Measurements from ENCODE around the gene CIAO3.
"Not testable (repeated sequence)": the region's sequence is repeated elsewhere in the genome, so short reads cannot be mapped to it uniquely, and the experiment has no call there.

Gene CIAO3

DNA sequence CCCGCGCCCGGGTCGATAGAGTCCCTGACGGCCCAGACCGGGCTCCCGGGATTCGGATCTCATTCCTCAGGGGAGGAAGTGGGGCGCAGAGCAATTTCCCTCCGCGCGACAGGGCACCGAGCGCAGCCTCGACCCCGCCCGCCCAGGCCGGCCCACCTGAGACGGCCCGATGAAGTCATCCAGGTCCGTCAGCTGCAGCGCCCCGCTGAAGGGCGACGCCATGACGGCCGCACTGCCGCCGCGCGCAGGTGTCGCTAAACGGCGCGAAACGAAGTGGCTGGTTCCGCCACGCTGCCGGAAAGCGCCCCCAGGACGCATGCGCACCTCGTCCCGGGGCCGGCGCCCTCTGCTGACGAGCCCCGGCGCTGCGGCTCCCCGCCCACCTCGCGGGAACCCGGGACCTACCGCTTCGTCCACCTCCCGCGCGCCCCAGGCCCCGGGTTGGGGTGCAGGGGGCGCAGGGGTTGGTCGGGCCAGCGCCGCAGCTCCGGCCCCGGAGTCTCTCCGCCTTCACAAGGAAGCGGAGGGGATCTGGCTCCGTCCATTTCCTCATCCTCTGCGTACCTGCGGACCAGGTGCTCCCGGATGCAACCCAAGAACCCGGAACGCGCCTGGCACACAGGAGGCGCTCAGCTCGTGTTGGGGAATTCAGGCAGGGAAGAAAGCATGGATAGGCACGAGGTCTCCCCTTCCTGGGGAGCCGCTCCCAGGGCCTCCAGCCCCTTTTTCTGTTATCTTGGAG, at the start of gene CIAO3:
Gene CIAO3, minus strand, starts transcription at position 234 of the 742 bp plus-strand sequence. Its CDS starts 12 bp downstream, at position 222.
- DNase-seq, result peak; percentile 93

DNA sequence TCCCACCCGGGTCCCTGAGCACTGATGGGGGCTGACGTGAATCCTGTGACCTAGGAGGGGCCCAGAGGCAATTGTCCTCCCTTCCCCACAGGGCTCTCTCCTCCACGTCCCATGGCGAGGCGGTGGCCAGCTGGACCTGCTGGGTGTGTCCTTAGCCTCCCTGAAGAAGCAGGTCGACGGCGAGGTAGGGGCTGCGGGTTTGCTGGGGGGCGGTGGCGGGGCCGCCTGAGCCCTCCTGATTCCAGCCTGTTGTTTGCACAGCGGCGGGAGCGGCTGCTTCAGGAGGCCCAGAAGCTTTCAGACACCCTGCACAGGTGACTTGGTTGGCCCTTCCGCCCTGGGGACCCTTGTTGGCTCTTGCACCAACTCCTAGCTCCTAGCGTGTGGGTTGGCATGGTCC, 49.3 kb upstream of the CIAO3 start:
- DNase-seq, result no peak

DNA sequence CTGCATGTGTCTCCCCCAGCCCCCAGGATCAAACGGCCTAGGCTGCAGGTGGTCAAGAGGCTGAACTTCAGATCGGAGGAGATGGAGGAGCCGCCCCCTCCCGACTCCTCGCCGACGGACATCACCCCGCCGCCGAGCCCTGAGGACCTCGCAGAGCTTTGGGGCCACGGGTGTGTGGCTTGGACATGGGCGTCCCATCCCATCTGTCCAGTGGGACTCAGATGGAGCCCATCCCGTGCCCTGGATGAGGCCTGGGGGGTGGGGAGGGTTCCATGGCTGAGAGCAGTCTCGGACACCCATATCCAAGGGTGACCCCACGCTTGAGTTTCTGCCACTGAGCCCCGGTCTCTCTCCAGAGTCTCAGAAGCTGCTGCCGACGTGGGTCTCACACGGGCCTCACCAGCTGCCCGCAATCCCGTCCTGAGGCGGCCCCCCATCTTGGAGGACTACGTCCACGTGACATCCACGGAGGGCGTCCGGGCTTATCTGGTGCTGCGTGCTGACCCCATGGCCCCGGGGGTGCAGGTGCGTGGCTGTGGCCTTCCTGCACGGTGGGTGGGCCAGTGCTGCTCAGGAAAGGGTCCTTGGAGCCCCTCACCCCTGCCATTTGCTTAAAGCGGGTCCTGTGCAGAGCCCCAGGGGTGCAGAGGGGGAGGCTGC, 48.5 kb upstream of the CIAO3 start:
- DNase-seq, result no peak

DNA sequence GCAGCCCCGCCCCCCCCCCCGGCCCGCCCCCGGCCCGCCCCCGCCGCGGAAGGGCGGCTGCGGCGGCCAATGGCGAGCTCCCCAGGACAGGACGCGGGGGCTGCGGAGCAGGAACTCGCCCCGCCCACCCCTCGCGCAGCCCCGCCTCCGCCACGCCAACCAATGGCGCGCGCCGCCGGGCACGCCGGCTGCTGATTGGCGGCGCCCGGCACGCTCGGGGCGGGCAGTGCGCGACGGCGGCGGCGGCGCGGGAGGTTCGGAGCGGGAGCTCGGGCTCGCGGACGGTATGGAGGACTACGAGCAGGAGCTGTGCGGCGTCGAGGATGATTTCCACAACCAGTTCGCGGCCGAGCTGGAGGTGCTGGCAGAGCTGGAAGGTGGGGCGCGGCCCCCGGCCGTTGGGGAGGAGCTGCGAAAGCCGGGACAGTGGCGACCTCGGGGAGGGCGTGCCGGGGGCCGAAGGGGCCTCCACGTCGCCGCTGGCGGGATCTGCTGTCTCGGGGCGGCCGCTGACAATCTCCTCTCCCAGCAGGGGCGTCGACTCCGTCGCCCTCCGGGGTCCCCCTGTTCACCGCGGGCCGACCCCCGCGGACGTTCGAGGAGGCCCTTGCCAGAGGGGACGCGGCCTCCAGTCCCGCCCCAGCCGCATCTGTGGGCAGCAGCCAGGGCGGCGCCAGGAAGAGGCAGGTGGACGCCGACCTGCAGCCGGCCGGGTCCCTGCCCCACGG, 47.8 kb upstream of the CIAO3 start, which contains the start of gene CHTF18:
Gene CHTF18, plus strand, starts transcription at position 222 of the 728 bp plus-strand sequence. Its CDS starts 65 bp downstream, at position 287.
- peak; percentile 93 for DNase-seq

DNA sequence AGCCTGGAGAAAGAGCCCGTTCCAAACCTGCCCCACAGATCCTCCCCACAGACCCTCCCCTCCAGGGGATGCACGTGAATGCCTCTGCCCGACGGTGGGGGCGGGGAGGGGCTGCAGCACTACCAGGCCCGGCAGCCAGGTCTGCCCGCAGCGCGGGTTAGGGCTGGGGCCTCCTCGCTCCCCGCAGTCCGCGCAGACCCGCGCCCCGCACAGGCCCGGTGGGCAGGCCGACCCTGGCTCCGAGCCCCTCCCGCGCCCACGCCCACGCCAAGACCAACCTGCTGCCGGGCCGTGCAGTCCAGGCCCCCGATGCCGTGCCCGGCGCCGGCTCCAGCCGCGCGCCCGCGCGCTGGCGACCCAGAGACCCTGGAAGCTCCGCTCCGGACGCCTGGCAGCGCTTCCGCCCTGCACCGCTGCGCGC, 47.2 kb upstream of the CIAO3 start, which contains the start of gene RPUSD1:
Gene RPUSD1, minus strand, starts transcription at position 404 of the 421 bp plus-strand sequence. CDS start 644 bp downstream, outside the sequence.
- no peak for DNase-seq

DNA sequence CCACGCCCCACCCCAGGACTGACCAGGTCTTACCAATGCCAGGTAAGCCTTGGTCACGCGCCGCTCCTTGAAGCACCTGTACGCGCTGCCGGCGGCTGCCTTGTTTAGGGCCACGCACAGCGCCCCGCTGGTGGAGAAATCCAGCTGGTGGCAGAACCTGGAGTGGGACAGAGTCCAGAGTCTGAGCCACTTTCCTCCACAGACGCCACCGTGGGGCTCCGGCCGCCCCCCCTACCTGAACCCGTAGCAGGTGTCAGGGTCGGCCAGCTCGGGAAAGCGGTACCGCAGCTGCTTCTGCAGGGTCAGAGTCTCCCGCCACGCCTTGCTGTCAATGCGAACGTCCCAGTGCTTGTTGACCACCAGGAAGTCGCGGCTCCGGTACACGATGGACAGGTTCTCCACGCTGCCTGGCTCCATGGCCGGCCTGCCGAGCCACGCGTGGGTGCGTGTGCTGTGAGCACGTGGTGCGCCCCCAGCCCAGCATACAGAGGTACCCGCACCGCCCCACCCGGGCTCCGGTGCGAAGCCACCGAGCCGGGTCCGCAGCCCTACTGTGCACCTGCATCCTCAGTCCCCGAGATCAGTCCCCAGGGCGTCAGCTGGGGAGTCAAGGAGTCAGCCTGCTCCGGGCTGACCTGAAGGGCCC, 46.6 kb upstream of the CIAO3 start:
- peak; percentile 57 for DNase-seq

DNA sequence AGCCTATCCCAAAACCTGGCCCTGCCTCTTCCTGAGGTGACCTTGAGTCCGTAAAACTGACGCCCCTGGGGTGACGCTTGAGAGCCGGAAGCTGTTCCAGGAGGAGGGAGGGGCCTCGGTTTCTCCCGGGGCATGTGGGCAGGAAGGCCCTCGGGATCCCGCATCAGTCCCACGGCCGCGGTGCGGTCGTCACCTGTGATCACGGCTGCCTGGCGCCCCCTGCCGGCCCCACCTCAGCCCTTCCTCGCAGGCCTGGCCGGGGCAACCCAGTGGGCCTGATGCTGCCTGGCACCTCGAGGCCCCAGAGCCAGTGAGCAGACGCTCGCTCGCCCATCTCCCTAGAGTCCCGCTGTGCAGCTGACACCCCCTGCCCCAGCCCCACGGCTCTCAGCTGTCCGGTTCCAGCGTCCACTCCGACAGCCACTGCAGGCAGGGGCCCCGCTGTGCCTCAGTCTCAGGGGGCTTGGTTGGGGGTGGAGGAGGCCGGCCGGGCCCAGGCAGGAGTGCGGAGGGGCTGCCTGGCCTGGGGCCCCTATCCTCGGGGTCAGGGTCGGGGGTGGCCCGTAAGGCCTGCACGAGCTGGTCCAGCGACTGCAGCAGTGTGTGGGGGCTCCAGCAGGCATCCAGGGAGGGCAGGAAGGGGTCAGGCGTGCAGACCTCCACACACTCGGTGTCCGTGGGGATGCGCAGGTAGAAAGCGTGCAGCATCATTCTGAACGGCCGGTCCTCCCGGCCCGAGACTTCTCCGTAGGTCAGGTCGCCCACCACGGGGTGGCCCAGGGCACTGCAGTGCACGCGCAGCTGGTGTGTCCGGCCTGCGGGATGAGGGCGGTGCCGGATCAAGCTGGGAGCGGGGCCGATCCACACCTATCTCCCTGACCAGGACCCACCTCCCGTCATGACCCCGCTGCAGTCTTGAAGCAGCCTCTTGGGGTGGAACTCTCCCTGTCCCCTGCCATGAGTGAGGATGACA, 45.1 kb upstream of the CIAO3 start:
- peak; percentile 84 for DNase-seq

DNA sequence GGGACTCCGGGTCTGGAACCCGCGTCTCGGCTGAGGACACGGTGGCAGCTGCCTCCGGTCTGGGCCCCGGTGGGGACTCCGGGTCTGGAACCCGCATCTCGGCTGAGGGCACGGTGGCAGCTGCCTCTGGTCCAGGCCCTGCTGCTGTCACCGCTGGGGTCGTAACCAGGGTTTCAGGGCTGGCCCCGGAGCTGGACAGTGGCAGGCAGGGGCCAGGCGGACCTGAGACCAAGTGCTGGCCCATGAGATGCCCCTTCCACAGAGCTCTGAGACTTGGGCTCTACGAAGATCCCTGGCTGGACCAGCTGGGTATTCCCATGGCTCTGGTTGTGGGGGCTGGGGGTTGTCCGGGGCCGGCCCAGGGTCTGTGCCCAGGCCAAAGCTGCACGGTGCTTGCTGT, 43.6 kb upstream of the CIAO3 start:
- DNase-seq, result no peak

DNA sequence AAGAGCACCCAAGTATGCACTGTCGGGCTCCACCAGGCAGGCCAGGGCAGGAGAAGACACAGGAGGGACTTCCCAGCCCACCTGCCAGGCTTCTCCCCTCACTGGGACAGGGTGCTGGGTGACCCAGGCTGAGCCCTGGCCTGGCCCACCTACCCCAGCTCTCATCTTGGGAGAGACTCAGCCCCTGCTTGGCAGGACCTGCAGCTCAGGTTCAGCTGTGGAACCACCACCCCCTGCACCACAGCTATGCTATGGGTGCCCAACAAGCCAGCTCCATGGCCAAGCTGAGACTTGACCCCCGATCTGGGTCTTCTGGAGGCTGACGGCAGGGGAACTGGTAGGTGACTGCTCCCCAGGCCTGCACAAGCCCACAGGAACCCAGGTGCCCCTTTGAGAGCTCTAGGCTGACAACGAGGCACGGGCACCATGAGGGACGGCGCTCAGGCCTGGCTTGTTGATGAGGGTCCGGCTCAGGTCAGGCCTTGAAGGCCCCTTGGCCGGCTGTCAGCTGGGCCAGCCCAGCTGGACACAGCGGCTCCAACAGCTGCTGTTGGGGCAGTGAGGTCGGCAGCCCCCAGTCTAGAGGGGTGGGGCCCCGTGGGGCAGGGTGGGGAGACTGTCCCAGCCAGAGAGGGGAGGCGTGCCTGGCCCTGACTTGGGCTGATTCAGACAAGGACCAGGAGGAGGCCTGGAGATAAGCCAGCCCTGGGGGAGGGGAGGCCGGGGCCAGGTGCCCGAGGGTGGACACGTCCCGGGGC, 42.8 kb upstream of the CIAO3 start:
- DNase-seq, result no peak

DNA sequence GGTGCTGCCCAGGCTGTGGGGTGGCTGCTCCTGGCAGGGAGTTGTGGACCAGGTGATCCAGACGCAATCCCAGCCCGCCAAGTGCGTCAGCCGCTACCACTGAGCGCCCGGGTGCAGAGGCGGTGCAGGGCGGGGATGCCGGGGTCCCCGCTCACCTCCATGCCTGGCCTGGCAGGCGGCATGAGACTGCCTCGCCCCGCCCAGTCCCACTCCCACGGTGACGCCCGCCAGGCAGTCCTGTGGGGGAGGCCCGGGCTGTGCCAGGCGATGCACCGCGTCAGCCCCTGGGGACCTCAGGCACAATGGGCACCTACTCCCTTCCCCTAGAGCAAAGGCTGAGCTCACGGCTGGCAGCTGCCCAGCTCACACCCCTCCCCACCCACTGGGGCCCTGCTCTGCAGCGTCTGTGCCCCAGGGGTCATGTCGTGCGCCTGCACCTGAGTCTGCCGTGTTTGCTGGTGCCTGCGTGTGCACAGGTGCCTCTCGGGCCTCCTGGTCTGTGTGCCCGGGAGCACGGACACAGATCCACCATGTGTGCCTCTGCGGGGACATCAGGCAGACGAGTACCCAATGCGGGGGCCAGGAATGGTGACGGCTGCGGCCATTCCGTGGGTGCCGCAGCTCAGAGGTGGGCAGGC, 42.1 kb upstream of the CIAO3 start:
- DNase-seq, result peak; percentile 39

DNA sequence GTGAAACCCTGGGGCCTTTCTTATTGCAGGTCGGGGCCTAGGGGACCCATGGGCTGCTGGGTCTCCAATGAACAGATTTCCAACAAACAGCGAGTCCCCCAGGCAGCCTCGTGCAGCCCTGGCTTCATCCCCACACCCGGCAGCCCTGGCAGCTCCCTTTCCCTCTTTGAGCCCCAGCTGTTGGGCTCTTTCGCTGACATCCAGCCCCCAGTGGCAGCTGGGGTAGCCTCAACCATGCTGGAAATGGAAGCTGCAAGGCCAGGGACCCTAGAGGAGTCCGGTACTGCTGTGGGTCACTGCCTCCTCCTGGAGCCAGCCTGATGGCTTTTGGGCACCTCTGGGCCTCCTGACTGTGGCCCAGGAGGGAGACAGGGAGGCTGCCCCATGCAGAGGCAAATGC, 41.5 kb upstream of the CIAO3 start:
- DNase-seq, result no peak

DNA sequence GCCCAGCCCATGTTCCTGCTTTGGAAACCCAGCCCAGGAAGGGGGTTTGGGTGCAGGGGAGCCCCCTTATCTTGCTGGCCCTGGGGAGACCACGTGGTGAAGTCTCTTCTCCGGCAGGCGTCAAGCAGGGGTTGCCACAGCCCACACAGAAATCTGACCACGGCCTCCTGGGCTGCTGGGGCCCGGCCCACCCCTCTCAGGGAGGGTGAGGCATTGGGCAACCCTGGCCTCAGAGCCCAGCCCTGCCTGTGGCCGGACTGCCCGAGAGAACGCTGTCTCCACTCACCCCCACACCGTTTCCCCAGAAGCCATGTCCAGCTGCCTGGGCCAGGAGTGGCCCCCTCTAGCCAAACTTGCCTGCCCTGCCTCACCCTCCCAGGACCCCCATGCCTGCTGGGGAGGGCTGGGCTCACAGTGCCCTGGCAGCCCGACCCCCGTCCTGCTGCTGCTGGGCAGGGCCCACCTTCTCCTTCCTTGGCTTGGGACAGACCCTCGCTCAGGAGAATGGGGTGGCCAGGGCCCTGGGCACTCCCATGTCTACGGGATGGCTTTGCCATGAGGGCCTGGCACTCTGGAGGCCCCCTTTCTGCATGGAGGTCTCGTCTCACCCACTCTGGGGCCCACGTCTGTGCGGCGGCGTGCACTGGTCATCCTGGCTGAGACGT, 40.7 kb upstream of the CIAO3 start:
- no peak for DNase-seq

DNA sequence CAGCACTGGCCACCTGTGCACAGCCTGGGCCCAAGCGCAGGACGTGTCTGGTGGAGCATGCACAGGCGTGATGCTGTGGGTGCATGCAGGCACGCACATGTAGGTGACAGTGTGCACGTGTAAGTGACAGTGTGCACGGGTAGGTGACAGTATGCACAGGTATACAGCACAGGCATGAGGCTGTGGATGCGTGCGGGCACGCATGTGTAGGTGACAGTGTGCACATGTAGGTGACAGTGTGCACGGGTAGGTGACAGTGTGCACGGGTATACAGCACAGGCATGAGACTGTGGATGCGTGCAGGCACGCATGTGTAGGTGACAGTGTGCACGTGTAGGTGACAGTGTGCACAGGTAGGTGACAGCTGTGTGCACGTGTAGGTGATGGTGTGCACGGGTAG, 39.5 kb upstream of the CIAO3 start:
- DNase-seq, result no peak

DNA sequence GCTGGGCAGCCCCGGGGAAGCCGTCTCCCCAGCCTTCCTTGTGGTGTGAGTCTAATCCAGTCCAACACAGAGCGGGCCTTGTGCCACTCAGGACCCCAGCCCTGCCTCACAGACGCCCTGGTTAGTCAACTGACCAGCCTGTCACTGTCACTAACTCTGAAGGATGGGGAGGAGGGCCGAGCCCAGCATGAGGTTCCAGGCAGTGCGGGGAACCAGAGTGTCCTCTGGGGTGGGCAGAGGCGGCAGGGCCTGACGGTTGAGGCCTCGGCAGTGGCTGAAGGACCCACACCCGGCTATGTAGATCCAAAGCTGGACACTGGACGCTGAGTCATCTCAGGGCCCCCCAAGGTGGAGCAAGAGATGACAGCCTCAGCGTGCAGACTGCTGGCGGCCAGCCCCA, 38.8 kb upstream of the CIAO3 start:
- DNase-seq, result no peak

DNA sequence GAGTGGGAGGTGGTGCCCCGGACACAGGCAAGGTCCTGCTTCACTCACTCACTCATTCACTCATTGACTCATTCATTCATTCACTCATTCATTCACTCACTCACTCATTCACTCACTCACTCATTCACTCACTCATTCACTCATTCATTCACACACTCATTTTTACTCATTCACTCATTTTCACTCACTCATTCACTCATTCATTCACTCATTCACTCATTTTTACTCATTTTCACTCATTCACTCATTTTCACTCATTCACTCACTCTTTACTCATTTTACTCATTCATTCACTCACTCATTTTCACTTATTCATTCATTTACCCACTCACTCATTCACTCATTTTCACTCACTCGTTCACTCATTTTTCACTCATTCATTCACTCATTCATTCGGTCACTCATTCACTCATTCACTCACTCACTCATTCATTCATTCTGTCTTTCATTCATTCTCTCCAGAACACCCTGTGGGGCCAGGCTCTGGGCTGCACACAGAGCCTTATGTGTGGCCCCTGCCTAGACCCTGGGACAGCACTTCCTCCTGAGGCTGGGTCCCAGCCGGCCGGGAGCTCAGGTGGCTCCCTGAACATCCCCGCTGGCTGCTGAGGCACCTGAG, 38.2 kb upstream of the CIAO3 start:
- no peak for DNase-seq

DNA sequence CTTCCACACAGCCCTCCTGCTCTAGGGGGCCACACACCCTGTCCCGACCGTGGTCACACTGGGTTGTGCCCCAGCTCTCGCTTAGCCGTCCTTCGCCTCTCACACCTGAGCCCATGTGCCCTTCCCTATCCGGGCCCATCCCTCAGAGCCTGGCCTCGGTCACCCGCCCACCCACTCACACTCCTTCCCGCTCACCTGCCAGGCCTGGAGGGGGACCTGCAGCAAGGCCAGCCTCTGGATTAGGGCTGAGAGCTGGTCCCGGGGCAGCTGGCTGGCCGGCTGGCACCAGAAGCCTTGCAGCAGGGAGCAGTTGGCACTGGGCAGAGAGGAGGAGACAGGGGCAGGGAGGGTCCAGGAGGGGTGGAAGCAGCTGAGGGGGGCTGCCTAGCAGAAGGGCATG, 37.6 kb upstream of the CIAO3 start:
- DNase-seq, result no peak

DNA sequence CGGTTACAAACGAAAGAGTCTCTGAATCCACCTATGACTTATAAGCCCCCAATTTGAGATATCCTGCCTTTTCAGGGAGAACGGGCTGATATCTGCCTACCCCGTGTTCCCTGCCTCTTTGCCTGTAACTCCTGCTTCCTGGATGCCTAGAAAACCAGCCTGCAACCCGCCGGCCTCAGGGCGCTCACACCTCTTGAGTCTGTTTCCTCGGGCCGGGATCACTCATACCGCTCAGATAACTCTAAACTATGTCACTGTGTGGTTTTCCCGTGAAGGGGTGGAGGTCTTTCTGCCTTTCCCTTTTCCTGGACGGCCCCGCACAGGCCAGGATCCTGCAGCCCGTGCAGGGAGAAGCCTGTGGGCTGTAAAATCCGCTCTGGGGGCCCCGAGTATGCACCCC, 37.0 kb upstream of the CIAO3 start:
- DNase-seq, result peak; percentile 51

DNA sequence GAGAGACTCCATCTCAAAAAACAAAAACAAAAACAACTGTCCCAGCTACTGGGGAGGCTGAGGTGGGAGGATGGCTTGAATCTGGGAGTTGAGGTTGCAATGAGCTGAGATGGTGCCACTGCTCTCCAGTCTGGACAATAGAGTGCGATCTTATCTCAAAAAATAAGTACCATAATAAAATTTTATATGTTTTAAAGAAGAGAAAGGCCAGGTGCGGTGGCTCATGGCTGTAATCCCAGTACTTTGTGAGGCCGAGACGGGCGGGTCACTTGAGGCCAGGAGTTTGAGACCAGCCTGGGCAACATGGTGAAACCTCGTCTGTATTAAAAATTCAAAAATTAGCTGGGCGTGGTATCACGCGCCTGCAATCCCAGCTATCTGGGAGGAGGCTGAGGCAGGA, 36.0 kb upstream of the CIAO3 start:
- no peak for DNase-seq

DNA sequence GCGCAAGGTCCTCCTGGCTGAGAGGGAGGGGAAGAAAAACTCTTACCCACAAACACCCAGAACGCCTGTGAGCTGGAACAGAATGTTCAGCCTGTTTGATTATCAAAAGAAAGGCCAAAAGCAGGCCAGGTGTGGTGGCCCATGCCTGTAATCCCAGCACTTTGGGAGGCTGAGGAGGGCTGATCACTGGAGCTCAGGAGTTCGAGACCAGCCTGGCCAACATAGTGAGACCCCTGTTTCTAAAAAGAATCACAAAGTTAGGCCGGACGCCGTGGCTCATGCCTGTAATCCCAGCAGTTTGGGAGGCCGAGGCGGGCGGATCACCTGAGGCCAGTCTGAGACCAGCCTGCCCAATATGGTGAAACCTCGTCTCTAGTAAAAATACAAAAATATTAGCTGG, 35.5 kb upstream of the CIAO3 start:
- DNase-seq, result not testable (repeated sequence)
